Heart left ventricle (tissue), 16 donors: ENCODE data around the gene ACSL6. TPM values are rescaled to one million over a fixed set of nuclear protein-coding genes. Genes with fewer than 3 reads are reported as not detected.

Experiments
- ATAC-seq, 4 donors: fragments of 200-7000 bp; cut with Tn5 transposase; one replicate each; pipeline ENCODE4 v1.9.1; 2020 to 2022; ENCODE audit warnings: moderate library complexity in 4 of 4, mild to moderate bottlenecking in 3 of 4, moderate number of reproducible peaks in 1 of 4
- DNase-seq, 5 donors: peaks; one replicate each; pipeline ENCODE4 v3.0.0-alpha.2; 2020
- H3K27ac ChIP-seq, 12 donors: fragments of 200-600 bp; sonication (generic) in 4 of 12; one replicate each; pipeline versions ENCODE4 v1.5.0 to v1.8.0; 2016 to 2022; ENCODE audit warnings: mild to moderate bottlenecking in 2 of 12
- H3K27me3 ChIP-seq, 9 donors: fragments of 200-600 bp; sonication (generic) in 2 of 9; one replicate each; pipeline versions ENCODE4 v1.5.1 to v1.8.0; 2016 to 2022; ENCODE audit warnings: mild to moderate bottlenecking in 3 of 9
- H3K36me3 ChIP-seq, 9 donors: fragments of 200-600 bp; sonication (generic) in 2 of 9; one replicate each; pipeline versions ENCODE4 v1.5.0 to v1.8.0; 2018 to 2022; ENCODE audit warnings: mild to moderate bottlenecking in 2 of 9
- H3K4me1 ChIP-seq, 12 donors: fragments of 200-600 bp; sonication (generic) in 4 of 12; one replicate each; pipeline versions ENCODE4 v1.5.0 to v1.8.0; 2016 to 2022; ENCODE audit warnings: mild to moderate bottlenecking in 3 of 12
- H3K4me3 ChIP-seq, 12 donors: fragments of 200-600 bp; sonication (generic) in 4 of 12; one replicate each; pipeline versions ENCODE4 v1.5.0 to v1.8.0; 2017 to 2022; ENCODE audit warnings: mild to moderate bottlenecking in 9 of 12, moderate library complexity in 4 of 12
- H3K9me3 ChIP-seq, 12 donors: fragments of 200-600 bp; sonication (generic) in 4 of 12; one replicate each; pipeline versions ENCODE4 v1.5.0 to v1.8.0; 2016 to 2022; ENCODE audit warnings: mild to moderate bottlenecking in 1 of 12
- CTCF ChIP-seq, 12 donors: fragments of 200-600 bp; sonication (generic) in 4 of 12; IDR thresholded peaks; one replicate each; pipeline versions ENCODE4 v1.5.0 to v1.8.0; 2018 to 2022; ENCODE audit warnings: antibody characterized with exemption in 12 of 12, mild to moderate bottlenecking in 5 of 12
- POLR2A ChIP-seq, 2 donors: fragments of 450-650 bp; IDR thresholded peaks; one replicate each; pipeline ENCODE4 v1.6.1; 2017; ENCODE audit warnings: antibody characterized with exemption in 2 of 2, mild to moderate bottlenecking in 2 of 2, moderate library complexity in 2 of 2
- WGBS, 4 donors: extraction: QIAGEN DNeasy Blood & Tissue Kit in 2 of 4; methylation state at CpG; one replicate each; pipeline versions ENCODE4 v1.1.5 to v1.1.7; 2013 to 2018; 5-methylcytosine and 5-hydroxymethylcytosine counted together
- intact Hi-C, 10 donors: fragments of 100-400 bp; cut with DNase I; formaldehyde crosslinking; loops; one replicate each; pipeline versions ENCODE4 v1.11.1 to v1.14.2; 2022
- polyA plus RNA-seq, 2 donors: library from polyadenylated mRNA; stranded (reverse); fragments of 200-250 nt; gene quantifications; one replicate each; pipeline ENCODE4 v1.2.3, GENCODE V29; 2013
- total RNA-seq, 9 donors: library from RNA; depleted of rRNA in 2 of 9; stranded (reverse); fragments of >200 nt in 2 of 9; fragmentation: NEBNext Ultra II Directional in 3 of 9; extraction: Animal tissue kit (Norgen Biotek cat#: 25700) in 3 of 9; gene quantifications; one replicate each; pipeline versions ENCODE4 v1.1.0 to v1.2.4, GENCODE V29; 2016 to 2023
- donor health status: ischemic (EF 13 %, LVEDD 7.1; RV severe dilation, severe dysfunction).
- donor health status: healthy with polysubstance abuse.
- donor health status: DM: no; HTN: yes; CAD: no.
- donor health status: DM: no; HTN: no; CAD: no.
- donor health status: ischemic (EF 25% LVEDD 6.9; RV normal size, moderate dysfunction).
- donor health status: ischemic (EF 25% LVEDD 5.7; RV mildly dilated, moderate dysfunction).
- donor health status: healthy.
- donor health status: DM: yes; HTN: yes; CAD: no.
- donor health status: ischemic (EF 35%, LVEDD 5.7; RV mildly dilated, moderate dysfunction).
- donor health status: nonischemic (EF 11% LVEDD 7.7; RV severe dilation, severe dysfunction).
- donor health status: DM: yes; HTN: yes; CAD: no.
- donor health status: PGD.
- donor health status: ischemic (EF 29% LVEDD 5.4; RV normal size, mild dysfunction).
- donor health status: nonischemic (EF 23%, LVEDD 6.1; RV moderate dilation, normal function).

ACSL6 gene
- total and polyA plus RNA-seq, 11 donors = 0.33 to 3.8 (median 2.1) TPM

- 75 to 92% (median 78%) methylated on average over 1 of the region's 1 CpG for WGBS, 4 donors
- TF ChIP-seq POLR2A (IDR thresholded peaks at IDR 0.05) (no peak), CTCF (IDR thresholded peaks at IDR 0.05) (no peak)
- intact Hi-C loops = no loop called here
- Histone ChIP-seq H3K4me1 (no peaks in the 10 kb centered on the region), H3K27ac (no peak overlapping the region), H3K9me3 (no peaks in the 10 kb centered on the region), H3K4me3 (no peak overlapping the region), H3K36me3 (no peaks in the 10 kb centered on the region), H3K27me3 (no peaks in the 10 kb centered on the region)
- DNase-seq (no peak), ATAC-seq (no peak)
These were observed 44.9 kb downstream of the ACSL6 start for GRCh38 chr5:131966551-131966950.

- TF ChIP-seq CTCF (IDR thresholded peaks at IDR 0.05) = no peak
- H3K36me3 ChIP-seq = no peaks in the 10 kb centered on the region
- H3K27ac ChIP-seq = no peak overlapping the region
- DNase-seq = no peak
- H3K4me3 ChIP-seq = no peak overlapping the region
- no peaks in the 10 kb centered on the region for H3K4me1 ChIP-seq
- no peak for ATAC-seq
- H3K27me3 ChIP-seq = no peaks in the 10 kb centered on the region
- intact Hi-C loops = no loop called here
- WGBS, 4 donors = 65 to 82% (median 75%) methylated on average over 5 to 6 of the region's 6 CpGs
- H3K9me3 ChIP-seq = no peaks in the 10 kb centered on the region
These were observed 45.5 kb downstream of the ACSL6 start for GRCh38 chr5:131965826-131966415.

GRCh38 chr5:131959906-131960305 lies 51.6 kb downstream of the ACSL6 start:
- H3K4me3 ChIP-seq = no peak overlapping the region
- WGBS, 4 donors = 81 to 84% (median 83%) methylated on average over 3 of the region's 3 CpGs
- DNase-seq = no peak
- no peak for TF ChIP-seq POLR2A (IDR thresholded peaks at IDR 0.05)
- no peak for TF ChIP-seq CTCF (IDR thresholded peaks at IDR 0.05)
- H3K27ac ChIP-seq = no peak overlapping the region
- intact Hi-C loops = no loop called here
- no peaks in the 10 kb centered on the region for H3K4me1 ChIP-seq
- no peaks in the 10 kb centered on the region for H3K27me3 ChIP-seq
- no peaks in the 10 kb centered on the region for H3K36me3 ChIP-seq
- H3K9me3 ChIP-seq = no peaks in the 10 kb centered on the region
- no peak for ATAC-seq

- H3K27ac ChIP-seq = no peak overlapping the region
- no peaks in the 10 kb centered on the region for H3K4me1 ChIP-seq
- no peak for TF ChIP-seq CTCF (IDR thresholded peaks at IDR 0.05)
- no peak for TF ChIP-seq POLR2A (IDR thresholded peaks at IDR 0.05)
- no peaks in the 10 kb centered on the region for H3K27me3 ChIP-seq
- DNase-seq (no peak), ATAC-seq (no peak)
- WGBS, 4 donors = 86 to 91% (median 89%) methylated on average over 5 of the region's 5 CpGs
- H3K9me3 ChIP-seq = no peaks in the 10 kb centered on the region
- no peaks in the 10 kb centered on the region for H3K36me3 ChIP-seq
- intact Hi-C loops = no loop called here
- no peak overlapping the region for H3K4me3 ChIP-seq
These were observed 52.3 kb downstream of the ACSL6 start for GRCh38 chr5:131959136-131959535.
